RWPE1 (cell line): ENCODE results near the gene SLC37A2.
A peak's percentile ranks its signal among the peaks of the same experiment; 100 is the strongest.

Source experiments
- CTCF ChIA-PET: fragments of 350-600 bp; sonication (Branson Sonifier 250); formaldehyde crosslinking; extraction: SDS; loops from one replicate; lab custom pipeline; 2021; lab: Yijun Ruan, JAX
- POLR2A ChIA-PET: fragments of 400-600 bp; formaldehyde crosslinking; extraction: SDS; loops from one replicate; lab custom pipeline; 2020; ENCODE audit warnings: antibody characterized with exemption; ENCODE audit not compliant: low non-redundant PET; lab: Yijun Ruan, JAX
- DNase-seq: peaks from one replicate; pipeline ENCODE4 v3.0.0; 2012; ENCODE audit warnings: low spot score
- H3K27ac ChIP-seq: fragments of 450-650 bp; 2 replicates; pipeline ENCODE4 v1.5.1; 2017
- TF ChIP-seq, protein P1 (sequence below): fragments of 450-650 bp; conservative IDR thresholded peaks from 2 replicates; pipeline ENCODE4 v1.5.1; 2017; ENCODE audit warnings: low read depth, mild to moderate bottlenecking

Gene SLC37A2

DNA sequence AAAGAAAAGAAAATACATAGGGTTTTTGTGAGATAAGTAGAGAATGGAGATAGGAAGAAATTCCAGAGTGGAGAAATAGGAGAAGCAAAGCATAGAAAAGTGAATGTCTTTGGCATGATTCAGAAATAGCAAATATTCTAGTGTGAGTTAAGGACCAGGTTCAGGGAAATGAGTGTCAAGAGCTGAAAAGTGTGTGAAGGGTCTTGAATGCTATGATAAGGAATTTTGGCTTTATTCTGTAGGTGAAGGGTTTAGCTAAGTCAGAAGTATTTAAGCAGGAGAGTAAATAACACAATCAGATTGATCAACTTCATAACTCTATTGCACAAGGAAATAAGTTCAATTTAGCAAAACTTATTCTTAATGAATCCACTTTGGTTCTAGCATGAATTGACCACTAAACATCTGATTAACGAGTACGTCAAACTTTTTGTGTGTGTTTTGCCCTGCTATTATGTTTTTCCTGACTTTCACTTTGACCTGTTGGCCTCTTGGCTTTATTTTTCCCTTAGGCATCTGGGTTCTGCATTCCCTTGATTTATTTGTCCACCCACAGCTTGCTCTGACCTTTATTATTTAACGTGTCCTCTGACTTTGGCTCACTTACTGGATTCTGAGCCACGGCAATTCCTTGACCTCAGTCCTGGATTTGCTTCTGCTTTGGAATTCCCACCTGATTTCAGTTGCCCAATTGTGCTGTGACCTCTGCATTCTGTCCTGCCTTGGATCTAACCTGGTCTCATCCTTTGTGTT is 60.3 kb downstream of the SLC37A2 start:
- ChIA-PET POLR2A (interaction anchor here (1.0 kb wide), 1 partner anchor 12 kb away, joined by 3 read pairs; the partner anchor contains the start of gene TMEM218), CTCF (interaction anchor here (0.7 to 1.3 kb wide), 5 partner anchors 13 to 788 kb away, joined by 3 to 8 read pairs (median 4); partner anchors contain the start of gene SLC37A2)
- DNase-seq, result no peak
- H3K27ac ChIP-seq, result no peak overlapping the region
- TF ChIP-seq, protein P1, sequence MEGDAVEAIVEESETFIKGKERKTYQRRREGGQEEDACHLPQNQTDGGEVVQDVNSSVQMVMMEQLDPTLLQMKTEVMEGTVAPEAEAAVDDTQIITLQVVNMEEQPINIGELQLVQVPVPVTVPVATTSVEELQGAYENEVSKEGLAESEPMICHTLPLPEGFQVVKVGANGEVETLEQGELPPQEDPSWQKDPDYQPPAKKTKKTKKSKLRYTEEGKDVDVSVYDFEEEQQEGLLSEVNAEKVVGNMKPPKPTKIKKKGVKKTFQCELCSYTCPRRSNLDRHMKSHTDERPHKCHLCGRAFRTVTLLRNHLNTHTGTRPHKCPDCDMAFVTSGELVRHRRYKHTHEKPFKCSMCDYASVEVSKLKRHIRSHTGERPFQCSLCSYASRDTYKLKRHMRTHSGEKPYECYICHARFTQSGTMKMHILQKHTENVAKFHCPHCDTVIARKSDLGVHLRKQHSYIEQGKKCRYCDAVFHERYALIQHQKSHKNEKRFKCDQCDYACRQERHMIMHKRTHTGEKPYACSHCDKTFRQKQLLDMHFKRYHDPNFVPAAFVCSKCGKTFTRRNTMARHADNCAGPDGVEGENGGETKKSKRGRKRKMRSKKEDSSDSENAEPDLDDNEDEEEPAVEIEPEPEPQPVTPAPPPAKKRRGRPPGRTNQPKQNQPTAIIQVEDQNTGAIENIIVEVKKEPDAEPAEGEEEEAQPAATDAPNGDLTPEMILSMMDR, result no peak

DNA sequence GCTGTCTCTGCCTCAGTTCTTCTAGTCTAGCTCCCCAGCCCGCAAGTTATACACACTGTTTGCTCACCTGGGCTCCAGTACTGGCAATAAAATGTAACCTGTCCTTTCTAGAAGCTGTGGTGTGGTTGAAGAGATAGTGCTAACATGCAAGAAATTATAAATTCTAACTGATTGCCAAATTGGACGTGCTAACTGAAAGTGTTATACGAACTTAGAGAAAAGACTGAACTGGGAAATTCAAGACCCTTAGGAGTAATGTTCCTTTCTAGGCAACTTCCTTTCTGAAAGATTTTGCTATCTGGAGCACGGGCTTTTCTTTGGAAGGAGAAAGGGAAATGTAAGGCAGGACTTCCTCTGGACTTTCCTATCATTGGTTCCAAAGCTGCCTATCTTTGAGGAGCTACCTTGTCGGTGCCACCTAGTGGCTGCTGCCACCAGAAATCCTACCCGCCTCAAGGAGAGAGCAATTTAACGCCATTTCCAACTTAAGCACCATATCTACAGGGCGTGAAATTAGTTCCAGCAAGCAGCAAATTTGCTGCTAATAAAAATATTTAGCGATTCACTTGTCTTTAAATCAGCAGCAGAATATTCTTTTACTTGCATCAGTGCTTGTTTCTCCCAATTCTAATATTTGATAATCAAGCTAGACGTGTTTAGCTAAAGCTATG is 61.0 kb downstream of the SLC37A2 start:
- no peak overlapping the region for H3K27ac ChIP-seq
- POLR2A ChIA-PET, result interaction anchor here (0.7 to 1.0 kb wide), 2 partner anchors 13 to 33 kb away, joined by 3 to 4 read pairs; partner anchors contain the start of gene TMEM218
- peak; percentile 27 for DNase-seq
- CTCF ChIA-PET, result interaction anchor here (0.7 to 1.3 kb wide), 5 partner anchors 14 to 1052 kb away, joined by 3 to 7 read pairs (median 3); partner anchors contain the start of gene SLC37A2
- TF ChIP-seq, protein P1, result peak; percentile 52

DNA sequence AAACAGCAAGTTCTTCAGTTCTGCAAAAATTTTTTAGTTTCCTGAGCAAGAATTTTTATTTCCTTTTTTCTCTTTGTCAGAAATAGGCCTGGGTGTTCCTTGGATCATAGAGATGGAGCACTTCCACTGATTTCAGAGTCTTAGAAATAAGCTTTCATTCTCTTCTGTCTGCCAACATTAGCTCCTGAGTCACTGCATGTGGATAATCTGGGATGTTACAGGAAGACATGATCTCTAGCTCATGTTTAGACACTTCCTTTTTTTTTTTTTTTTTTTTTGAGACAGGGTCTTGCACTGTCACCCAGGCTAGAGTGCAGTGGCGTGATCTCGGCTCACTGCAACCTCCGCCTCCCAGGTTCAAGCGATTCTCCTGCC is 61.5 kb downstream of the SLC37A2 start:
- ChIA-PET POLR2A (interaction anchor here (0.7 to 1.0 kb wide), 2 partner anchors 13 to 34 kb away, joined by 3 to 4 read pairs; partner anchors contain the start of gene TMEM218), CTCF (interaction anchor here (0.7 to 1.1 kb wide), 4 partner anchors 13 to 1053 kb away, joined by 3 to 4 read pairs (median 3); partner anchors contain the start of gene TMEM218)
- no peak overlapping the region for H3K27ac ChIP-seq
- TF ChIP-seq, protein P1, result no peak
- DNase-seq, result no peak

DNA sequence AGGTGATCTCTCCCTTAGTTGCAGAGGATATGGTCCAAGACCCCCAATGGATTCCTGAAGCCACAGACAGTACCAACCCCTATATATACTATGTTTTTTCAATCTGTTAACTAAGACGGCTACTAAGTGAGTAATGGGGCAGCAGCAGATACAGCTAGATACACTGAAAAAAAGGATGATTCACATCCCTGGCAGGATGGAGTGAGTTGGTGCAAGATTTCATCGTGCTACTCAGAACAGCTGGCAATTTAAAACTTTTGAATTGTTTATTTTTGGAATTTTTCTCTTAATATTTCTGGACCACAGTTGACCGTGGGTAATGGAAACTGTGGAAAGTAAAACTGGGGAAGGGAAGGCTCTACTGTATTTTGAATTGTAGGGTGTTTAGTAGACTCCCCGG is 65.3 kb downstream of the SLC37A2 start:
- no peak for DNase-seq
- POLR2A ChIA-PET, result no interaction called here
- CTCF ChIA-PET, result no interaction called here
- TF ChIP-seq, protein P1, result no peak
- H3K27ac ChIP-seq, result no peak overlapping the region

DNA sequence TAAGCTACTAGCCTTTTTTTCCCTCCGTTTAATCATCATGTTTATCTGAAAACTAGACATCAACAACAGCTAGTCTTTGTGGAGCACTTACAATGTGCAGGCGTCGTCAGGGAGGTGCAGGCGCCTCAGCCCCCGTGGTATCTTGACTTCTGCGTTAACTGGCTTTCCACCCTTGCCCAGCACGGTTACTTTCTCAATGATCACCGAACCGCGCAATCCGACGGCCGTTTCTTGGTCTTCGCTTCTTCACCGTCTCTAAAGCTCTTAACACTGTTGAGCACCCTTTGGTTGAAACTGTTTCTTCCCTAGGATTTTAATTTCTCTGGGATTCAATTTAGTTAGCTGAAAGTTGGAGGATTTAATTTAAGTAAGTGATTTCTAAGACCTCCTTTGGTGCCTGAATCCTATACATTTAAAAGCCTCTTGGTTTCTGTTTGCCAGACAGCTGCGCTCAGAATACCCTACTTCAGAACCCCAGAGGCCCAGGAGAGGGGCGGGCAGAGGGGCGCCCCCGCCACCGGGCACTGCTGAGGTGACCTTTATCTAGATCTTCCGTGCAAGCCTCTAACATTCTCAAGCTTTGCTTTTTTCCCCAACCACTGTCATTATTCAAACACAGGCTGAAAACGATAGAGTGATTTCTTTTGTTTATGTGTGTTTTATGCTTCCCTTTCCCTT is 66.3 kb downstream of the SLC37A2 start:
- DNase-seq, result no peak
- TF ChIP-seq, protein P1, result no peak
- H3K27ac ChIP-seq, result no peak overlapping the region
- CTCF ChIA-PET, result no interaction called here
- POLR2A ChIA-PET, result no interaction called here

DNA sequence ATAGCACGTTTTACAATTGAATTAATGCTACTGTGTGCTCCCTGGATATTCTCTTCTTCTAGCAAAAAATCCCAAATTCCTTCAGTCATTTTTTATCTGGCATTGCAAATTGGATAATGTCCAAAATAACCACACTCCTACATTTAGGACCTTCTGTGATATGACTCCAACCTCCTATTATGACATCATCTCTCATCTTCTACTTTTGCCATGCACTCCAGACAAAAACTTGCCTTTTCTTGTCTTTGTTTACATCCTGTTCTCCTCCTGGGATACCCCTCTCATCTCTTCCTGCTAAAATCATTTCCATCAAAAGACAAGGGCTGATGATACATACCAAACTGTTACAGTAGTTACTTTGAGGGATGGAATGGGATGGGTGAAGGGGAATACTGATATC is 69.0 kb downstream of the SLC37A2 start:
- ChIA-PET POLR2A (no interaction called here), CTCF (no interaction called here)
- no peak for DNase-seq
- H3K27ac ChIP-seq, result no peak overlapping the region
- TF ChIP-seq, protein P1, result no peak
